ENCODE measurements around the gene ABLIM1.

Gene ABLIM1

GRCh38 chr10:114526126-114526503 is 132.0 kb downstream of the ABLIM1 start:
- DNase-seq (ENCODE audit: low spot score): peak; percentile 31
- in situ Hi-C loops (cut with MboI; ENCODE audit: low pct_unique_long_range_greater_than_20kb, low sequenced_read_pairs, unreplicated experiment): no loop called here
- TF ChIP-seq CTCF (IDR thresholded peaks at IDR 0.05; ENCODE audit: extremely low read depth, insufficient read depth, missing control alignments): no peak

GRCh38 chr10:114525368-114525949 is 132.6 kb downstream of the ABLIM1 start:
- DNase-seq (ENCODE audit: low spot score): no peak
- in situ Hi-C loops (cut with MboI; ENCODE audit: low pct_unique_long_range_greater_than_20kb, low sequenced_read_pairs, unreplicated experiment): no loop called here

GRCh38 chr10:114523876-114524275 is 134.2 kb downstream of the ABLIM1 start:
- in situ Hi-C loops (cut with MboI; ENCODE audit: low pct_unique_long_range_greater_than_20kb, low sequenced_read_pairs, unreplicated experiment): no loop called here
- DNase-seq (ENCODE audit: low spot score): no peak
- TF ChIP-seq CTCF (IDR thresholded peaks at IDR 0.05; ENCODE audit: extremely low read depth, insufficient read depth, missing control alignments): no peak

More at GRCh38 chr10:114525368-114525949, 132.6 kb downstream of the ABLIM1 start:
- no peak for TF ChIP-seq CTCF (IDR thresholded peaks at IDR 0.05; ENCODE audit: extremely low read depth, insufficient read depth, missing control alignments)

GRCh38 chr10:114521255-114521654 is 136.8 kb downstream of the ABLIM1 start:
- no peak for TF ChIP-seq CTCF (IDR thresholded peaks at IDR 0.05; ENCODE audit: extremely low read depth, insufficient read depth, missing control alignments)
- no peak for DNase-seq (ENCODE audit: low spot score)
- in situ Hi-C loops (cut with MboI; ENCODE audit: low pct_unique_long_range_greater_than_20kb, low sequenced_read_pairs, unreplicated experiment): no loop called here

GRCh38 chr10:114520453-114520852 is 137.6 kb downstream of the ABLIM1 start:
- DNase-seq (ENCODE audit: low spot score): no peak
- in situ Hi-C loops (cut with MboI; ENCODE audit: low pct_unique_long_range_greater_than_20kb, low sequenced_read_pairs, unreplicated experiment): no loop called here
- TF ChIP-seq CTCF (IDR thresholded peaks at IDR 0.05; ENCODE audit: extremely low read depth, insufficient read depth, missing control alignments): no peak

- DNase-seq (ENCODE audit: low spot score): no peak
- no peak for TF ChIP-seq CTCF (IDR thresholded peaks at IDR 0.05; ENCODE audit: extremely low read depth, insufficient read depth, missing control alignments)
- in situ Hi-C loops (cut with MboI; ENCODE audit: low pct_unique_long_range_greater_than_20kb, low sequenced_read_pairs, unreplicated experiment): no loop called here
Measured at GRCh38 chr10:114519756-114520293, 138.2 kb downstream of the ABLIM1 start.

Measured in GM13977 (cell line).